K562 (cell line): Measurements from ENCODE around the gene ZBTB46. TPM values are rescaled to one million over a fixed set of nuclear protein-coding genes. Genes with fewer than 3 reads are reported as not detected.

ENCODE experiments used
- NCOA2 ChIP-seq, 2 experiments: fragments of 450-650 bp; IDR thresholded peaks; 2 replicates each; pipeline ENCODE4 v1.6.1; 2018; ENCODE audit warnings: mild to moderate bottlenecking in 2 of 2, moderate library complexity in 1 of 2; ENCODE audit not compliant: partially characterized antibody in 2 of 2
- POLR2AphosphoS5 ChIP-seq: IDR thresholded peaks from 2 replicates; pipeline ENCODE4 v1.6.1; 2011; ENCODE audit warnings: mild to moderate bottlenecking, low read depth, low read length, moderate library complexity; ENCODE audit not compliant: control insufficient read depth, insufficient read depth
- RERE ChIP-seq: sonication (generic); formaldehyde crosslinking; IDR thresholded peaks from 2 replicates; pipeline ENCODE4 v1.8.0; 2023; ENCODE audit warnings: missing genetic modification reagents, mild to moderate bottlenecking, borderline replicate concordance
- SOX6 ChIP-seq: fragments of 450-650 bp; IDR thresholded peaks from 2 replicates; pipeline ENCODE4 v1.6.1; 2014; ENCODE audit warnings: mild to moderate bottlenecking
- SRSF1 ChIP-seq: fragments of 200-400 bp; formaldehyde crosslinking; IDR thresholded peaks from 2 replicates; pipeline ENCODE4 v1.6.1; 2017; ENCODE audit warnings: mild to moderate bottlenecking, low read depth, low read length, moderate library complexity
- TOE1 ChIP-seq, 2 experiments: fragments of 450-650 bp in 1 of 2; sonication (generic) in 1 of 2; formaldehyde crosslinking in 1 of 2; IDR thresholded peaks; 2 replicates each; pipeline versions ENCODE4 v1.7.1 to v1.8.0; 2016 to 2022; ENCODE audit warnings: borderline replicate concordance in 2 of 2, mild to moderate bottlenecking in 2 of 2, antibody characterized with exemption in 1 of 2, inconsistent platforms in 1 of 2, low read depth in 1 of 2, missing genetic modification reagents in 1 of 2, moderate library complexity in 1 of 2
- ZNF41 ChIP-seq: fragments of 250-450 bp; sonication (Bioruptor Pico); conservative IDR thresholded peaks from 2 replicates; pipeline ENCODE4 v1.4.0; 2020; ENCODE audit warnings: mild to moderate bottlenecking
- polyA plus RNA-seq, 8 experiments: library from polyadenylated mRNA; depleted of rRNA in 4 of 8; stranded (reverse) in 5 of 8; unstranded in 3 of 8; fragments of >200 nt; fragmentation: Nextera tagmentation in 2 of 8; fragmentation: Illumina TruSeq in 1 of 8; extraction: Ambion mirVana in 2 of 8; extraction: Trizol in 1 of 8; gene quantifications; 2 replicates each; pipeline versions ENCODE4 v1.2.1 to v1.2.3, GENCODE V29; 2011 to 2014; ENCODE audit warnings: inconsistent platforms in 1 of 8, missing spikeins in 1 of 8
- total RNA-seq, 7 experiments: library from RNA; depleted of rRNA in 6 of 7; stranded (reverse); fragments of >200 nt in 6 of 7; fragmentation: Illumina TruSeq in 2 of 7; extraction: Trizol in 2 of 7; gene quantifications; 2 replicates each; pipeline versions ENCODE4 v1.2.1 to v1.2.3, GENCODE V29; 2011 to 2021; ENCODE audit warnings: low replicate concordance in 1 of 7

The ZBTB46 gene
- total and polyA plus RNA-seq, 9 of the 15 experiments (the other 6 are each of a cell fraction or from before 2014, with no cell fraction given) = 0.29 to 4.1 (median 1.1) TPM

GRCh38 chr20:63774306-63774705, 56.8 kb downstream of the ZBTB46 start (continued):
- no peak for TF ChIP-seq RERE (CRISPR knock-in tag)
- TF ChIP-seq NCOA2 (IDR thresholded peaks at IDR 0.05; ENCODE audit: partially characterized antibody in 2 of 2) = no peak
- TF ChIP-seq ZNF41 = no peak
- TF ChIP-seq POLR2AphosphoS5 = no peak
- no peak for TF ChIP-seq SRSF1
- no peak for TF ChIP-seq TOE1 (IDR thresholded peaks at IDR 0.05; ENCODE audit: borderline replicate concordance)
- no peak for TF ChIP-seq TOE1 (CRISPR knock-in tag; IDR thresholded peaks at IDR 0.05; ENCODE audit: borderline replicate concordance, low read depth)
- no peak for TF ChIP-seq SOX6
